NCI-H748 treated with DMSO at 0.1 percent for 48 hours (cell line): ENCODE measurements around the gene PALM3.

ENCODE experiments used
- DNase-seq: peaks from one replicate; lab custom pipeline; 2025; lab: John Stamatoyannopoulos, UW

The PALM3 gene

GRCh38 chr19:14061751-14062557 lies at the start of gene PALM3:
Gene PALM3, minus strand, starts transcription at chr19:14062076. Its CDS starts 96 bp downstream, at chr19:14061980.
- DNase-seq: no peak

GRCh38 chr19:14111486-14111885 lies 49.6 kb upstream of the PALM3 start:
- no peak for DNase-seq

- DNase-seq: no peak
These were observed 48.8 kb upstream of the PALM3 start for GRCh38 chr19:14110650-14111049.

GRCh38 chr19:14107581-14108461 lies 45.9 kb upstream of the PALM3 start:
- DNase-seq: no peak

GRCh38 chr19:14106840-14107239 lies 45.0 kb upstream of the PALM3 start:
- DNase-seq: no peak

GRCh38 chr19:14105680-14106079 lies 43.8 kb upstream of the PALM3 start:
- DNase-seq: no peak

- no peak for DNase-seq
These were observed 41.4 kb upstream of the PALM3 start for GRCh38 chr19:14103310-14103709.

DNA sequence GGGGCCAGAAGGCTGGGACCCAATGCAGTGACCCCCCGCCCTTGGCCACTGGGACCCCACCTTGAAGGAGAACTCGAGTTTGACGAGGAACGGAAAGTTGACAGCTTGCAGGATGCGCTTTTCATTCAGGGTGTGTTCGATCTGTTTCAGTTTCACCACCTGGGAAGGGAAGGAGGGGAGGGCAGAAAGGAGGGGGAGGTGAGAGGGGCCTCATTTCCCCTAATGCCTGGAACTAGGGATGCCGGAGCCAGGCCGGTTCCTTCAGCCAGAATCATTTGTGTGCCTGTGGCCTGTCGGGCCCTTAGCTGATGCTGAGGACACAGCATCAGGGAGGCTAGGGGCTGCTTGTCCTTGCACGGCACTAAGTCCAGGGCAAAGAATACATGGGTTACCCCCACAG lies 40.9 kb upstream of the PALM3 start:
- DNase-seq: no peak

DNA sequence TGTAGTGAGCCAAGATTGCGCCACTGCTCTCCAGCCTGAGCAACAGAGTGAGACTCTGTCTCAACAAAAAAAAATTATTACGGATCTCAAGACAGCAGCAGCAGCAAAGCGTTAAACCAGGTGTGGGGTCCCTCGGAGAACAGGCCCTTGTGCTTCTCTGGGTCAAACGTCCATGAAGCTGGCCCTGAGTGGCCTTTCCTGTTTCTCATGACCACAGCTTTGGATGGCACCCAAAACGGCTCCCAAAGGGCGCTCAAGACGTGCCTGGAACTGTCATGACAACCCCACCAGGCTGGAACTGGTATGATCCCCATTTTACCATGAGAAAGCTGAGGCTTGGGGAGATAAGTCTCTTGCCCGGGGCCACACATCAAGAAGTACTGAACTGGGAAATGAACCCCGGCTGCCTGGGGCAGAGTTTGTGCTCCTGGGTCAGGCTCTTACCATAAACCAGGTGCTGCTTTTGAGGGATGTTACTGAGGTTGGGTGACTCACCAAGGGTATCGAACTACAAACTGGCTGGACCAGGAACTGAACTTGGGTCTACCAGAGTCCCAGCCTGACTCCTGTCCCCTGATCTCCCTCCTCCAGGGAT lies 40.3 kb upstream of the PALM3 start:
- no peak for DNase-seq

- no peak for DNase-seq
These were observed 39.2 kb upstream of the PALM3 start for GRCh38 chr19:14101003-14101545.

DNA sequence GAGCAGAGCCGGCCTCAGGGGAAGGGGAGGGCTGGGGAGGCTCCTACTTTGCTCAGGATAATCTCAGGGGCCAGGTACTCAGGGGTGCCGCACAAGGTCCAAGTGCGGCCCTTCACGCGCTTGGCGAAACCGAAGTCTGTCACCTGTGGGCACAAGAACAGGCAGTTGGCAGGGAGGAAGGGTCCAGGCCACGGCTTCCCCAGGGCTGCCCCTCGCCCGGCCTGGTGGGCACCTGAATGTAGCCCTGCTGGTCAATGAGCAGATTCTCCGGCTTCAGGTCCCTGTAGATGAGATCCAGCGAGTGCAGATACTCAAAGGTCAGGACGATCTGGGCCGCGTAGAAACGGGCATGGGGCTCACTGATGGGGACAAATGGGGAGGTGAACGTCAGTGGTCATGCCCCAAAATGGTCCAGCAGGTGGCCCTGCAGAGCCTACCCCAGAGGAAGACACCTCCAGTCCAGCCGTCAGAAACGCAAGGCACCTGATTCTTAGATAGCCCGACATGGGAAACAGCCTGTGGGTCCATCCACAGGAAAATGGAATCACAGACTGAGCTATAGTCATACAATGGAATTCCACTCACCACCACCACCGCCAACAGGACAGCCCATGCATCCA lies 35.8 kb upstream of the PALM3 start:
- no peak for DNase-seq

DNA sequence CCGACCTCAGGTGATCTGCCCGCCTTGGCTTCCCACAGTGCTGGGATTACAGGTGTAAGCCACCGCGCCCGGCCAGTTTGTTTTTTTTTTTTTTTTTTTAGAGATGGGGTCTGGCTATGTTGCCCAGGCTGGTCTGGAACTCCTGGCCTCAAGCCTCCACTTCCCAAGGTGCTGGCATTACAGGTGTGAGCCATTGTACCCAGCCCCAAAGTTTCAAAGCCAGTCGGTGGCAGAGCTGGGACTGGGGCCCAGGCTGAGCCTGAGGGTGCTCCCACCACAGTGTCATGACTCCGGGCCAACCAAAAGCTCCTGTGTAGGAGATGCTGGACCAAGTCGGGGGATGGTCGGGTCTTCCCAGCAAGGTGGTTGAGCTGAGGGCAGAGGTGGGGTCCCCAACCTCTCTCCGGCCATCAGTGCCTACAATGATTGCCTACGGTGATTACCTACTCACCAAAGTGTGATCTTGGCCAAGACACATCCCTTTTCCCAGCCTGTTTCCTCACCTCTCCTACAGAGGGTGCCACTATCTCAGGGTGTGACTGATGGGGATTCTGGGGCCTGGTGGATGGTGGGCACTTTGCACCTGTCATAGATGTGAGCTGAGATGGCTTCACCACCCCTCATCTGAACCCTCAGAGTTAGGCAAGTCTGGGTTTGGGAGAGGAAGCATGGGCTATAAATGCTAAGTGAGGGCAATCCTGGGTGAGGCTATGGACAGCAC lies 34.6 kb upstream of the PALM3 start:
- no peak for DNase-seq

- DNase-seq: no peak
These were observed 33.0 kb upstream of the PALM3 start for GRCh38 chr19:14094854-14095253.

DNA sequence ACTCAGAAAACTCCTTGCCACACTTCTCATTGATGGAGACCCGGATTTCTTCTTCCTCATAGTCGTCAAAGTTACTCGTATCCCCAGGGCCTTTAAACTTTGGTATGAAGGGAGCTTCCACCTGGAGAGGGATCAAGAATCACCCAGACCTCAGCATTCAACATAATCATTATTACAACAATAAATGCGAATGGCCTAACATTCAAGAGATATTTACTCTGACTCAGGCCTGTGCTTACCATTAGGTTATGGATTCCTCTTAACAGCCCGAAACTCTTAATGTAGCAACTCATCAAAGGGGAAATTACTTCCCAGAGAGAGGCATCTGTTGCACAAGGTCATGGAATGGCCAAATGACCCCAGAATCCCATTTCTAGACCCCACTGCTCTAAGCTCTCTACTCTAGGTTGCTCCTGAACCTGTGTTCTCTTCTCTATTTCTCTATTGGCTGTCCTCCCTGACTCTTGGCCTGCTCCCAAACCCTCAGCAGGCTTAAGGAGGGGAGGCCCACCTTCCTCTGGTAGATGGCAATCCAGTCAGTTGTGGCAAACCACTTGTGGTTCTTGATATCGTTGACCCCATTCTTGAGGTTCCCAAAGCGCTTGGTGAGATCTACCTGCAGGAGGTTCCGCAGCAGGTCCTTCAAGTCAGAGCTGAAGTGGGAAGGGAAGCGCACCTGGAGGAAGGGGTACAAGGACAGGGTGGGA lies 31.4 kb upstream of the PALM3 start:
- DNase-seq: no peak

DNA sequence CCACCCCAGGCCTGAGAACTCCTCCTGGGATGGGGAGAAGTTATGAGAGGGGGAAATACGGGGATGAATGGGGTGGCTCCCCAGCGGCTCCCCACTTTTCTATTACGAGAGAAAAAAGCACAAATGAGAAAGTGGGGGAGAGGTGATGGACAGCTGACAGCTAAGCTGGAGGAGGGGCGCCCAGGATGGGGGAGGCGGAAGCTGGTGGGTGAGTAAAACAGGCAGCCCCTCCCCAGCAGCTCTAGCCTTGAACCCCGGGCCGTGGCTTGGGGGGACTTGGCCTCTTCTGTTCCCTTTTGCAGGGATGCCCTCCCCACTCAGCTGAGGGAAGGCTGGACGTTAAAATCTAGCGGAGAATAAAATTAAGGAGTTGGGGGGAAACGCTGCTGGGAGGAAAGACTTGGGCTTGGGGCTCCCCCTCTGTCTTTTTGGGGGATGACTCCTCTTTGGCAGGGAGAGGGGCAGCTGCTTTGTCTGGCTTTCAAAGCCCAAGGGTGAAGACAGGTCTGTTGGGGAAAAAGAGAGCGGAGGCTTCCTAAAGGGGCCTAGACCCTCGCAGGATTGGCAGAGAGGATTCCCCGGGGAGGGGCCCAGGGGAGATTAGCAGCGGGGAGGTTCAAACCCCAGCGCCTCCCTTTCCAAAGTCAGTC lies 30.1 kb upstream of the PALM3 start:
- no peak for DNase-seq

GRCh38 chr19:14091081-14091812 lies 29.4 kb upstream of the PALM3 start:
- DNase-seq: no peak

DNA sequence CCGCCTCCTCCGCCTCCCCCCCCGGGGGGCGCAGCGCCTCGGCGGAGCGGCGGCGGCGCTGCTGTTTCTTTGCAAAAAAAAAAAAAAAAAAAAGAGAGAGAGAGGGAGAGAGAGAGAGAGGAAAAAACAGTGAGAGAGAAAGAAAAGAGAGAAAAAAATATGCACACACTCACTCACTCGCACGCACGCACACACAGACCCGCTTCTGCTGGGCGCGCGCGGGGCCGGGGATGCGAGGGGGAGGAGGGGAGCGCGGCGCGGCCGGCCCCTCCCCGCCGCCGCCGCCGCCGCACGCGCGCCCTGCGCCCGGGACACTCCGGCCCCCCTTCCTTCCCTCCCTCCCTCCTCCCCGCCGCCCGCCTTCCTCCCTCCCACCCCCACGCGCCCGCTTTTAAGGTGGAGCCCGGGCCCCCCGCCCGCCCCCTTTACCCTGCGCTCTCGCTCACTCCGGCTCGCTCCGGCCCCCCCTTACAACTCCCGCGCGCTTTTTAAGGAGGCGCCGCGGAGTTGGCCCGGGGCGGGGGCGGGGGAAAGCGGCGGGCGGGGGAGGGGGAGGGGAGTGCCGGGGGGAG lies 28.7 kb upstream of the PALM3 start, which contains the start of gene SAMD1:
Gene SAMD1, minus strand, starts transcription at position 243 of the 572 bp plus-strand sequence.
- peak; percentile 35 for DNase-seq

- DNase-seq: no peak
These were observed 28.0 kb upstream of the PALM3 start for GRCh38 chr19:14089662-14090508.
